ENCODE measurements around the gene H3-3A.

DNA sequence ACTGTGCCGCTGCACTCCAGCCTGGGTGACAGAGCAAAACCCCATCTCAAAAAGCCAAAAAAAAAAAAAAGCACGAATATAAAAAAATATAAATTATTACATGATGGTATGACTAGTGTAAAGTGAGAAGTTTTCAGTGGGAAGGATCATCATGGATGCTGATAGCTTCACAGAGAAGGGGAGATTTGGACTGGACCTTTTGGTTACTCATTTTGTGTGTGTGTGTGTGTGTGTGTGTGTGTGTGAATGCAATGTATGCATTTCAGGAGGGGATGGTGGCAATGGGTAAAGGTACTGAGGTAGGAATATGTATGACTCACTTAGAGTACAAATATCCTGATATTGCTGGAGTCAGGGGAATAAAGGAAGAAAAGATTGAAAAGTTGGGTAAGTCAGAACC lies 40.7 kb upstream of the H3-3A start:
- TF ChIP-seq CTCF (IDR thresholded peaks at IDR 0.05) (no peak), EHMT2 (IDR thresholded peaks at IDR 0.05; ENCODE audit: low read depth) (no peak), JUNB (IDR thresholded peaks at IDR 0.05) (no peak), CHD4 (IDR thresholded peaks at IDR 0.05; ENCODE audit: borderline replicate concordance) (no peak), JUN (IDR thresholded peaks at IDR 0.05) (no peak)

Measured in A549 (cell line).